Stimulated activated naive CD8-positive, alpha-beta T cell treated with anti-CD3 and anti-CD28 coated beads, Interleukin-15, Interleukin-2, amounts not matched to agents 100 U/mL and 50 U/mL, for 24 hours (primary cell): ENCODE data around the gene PIK3R2.
A peak's percentile ranks its signal among the peaks of the same experiment; 100 is the strongest.

Experiments
- ATAC-seq: fragments of 150-1000 bp; cut with Tn5 transposase; one replicate; pipeline ENCODE4 v1.10.0; 2021
- DNase-seq: peaks from one replicate; pipeline ENCODE4 v3.0.0; 2021

The PIK3R2 gene

GRCh38 chr19:18123819-18124218 lies 29.1 kb upstream of the PIK3R2 start:
- ATAC-seq: no peak
- no peak for DNase-seq

- no peak for DNase-seq
- no peak for ATAC-seq
Measured at GRCh38 chr19:18126097-18126496, 26.9 kb upstream of the PIK3R2 start.

- no peak for DNase-seq
- ATAC-seq: peak; percentile 33
Measured at GRCh38 chr19:18128044-18128443, 24.9 kb upstream of the PIK3R2 start.

DNA sequence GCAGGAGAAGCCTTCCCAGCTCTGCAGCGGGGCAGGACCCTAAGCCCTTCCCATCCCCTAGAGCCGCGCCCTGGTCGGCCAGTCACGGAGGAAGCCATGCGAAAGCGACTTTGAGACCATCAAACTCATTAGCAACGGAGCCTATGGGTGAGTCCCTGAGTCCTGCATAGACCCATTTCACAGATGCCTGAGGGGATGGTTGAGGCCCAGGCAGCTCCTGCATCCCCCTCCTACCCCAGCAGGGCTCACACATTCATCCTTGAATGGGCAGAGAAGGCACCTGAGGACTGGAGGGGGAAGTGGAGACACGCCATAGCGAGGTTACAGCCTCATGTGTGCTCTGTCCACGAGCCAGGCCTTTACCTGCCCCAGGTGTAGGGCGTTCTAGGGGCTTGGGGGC lies 24.2 kb upstream of the PIK3R2 start:
- ATAC-seq (no peak), DNase-seq (no peak)

GRCh38 chr19:18130523-18131242 lies 22.3 kb upstream of the PIK3R2 start:
- ATAC-seq (no peak), DNase-seq (no peak)

GRCh38 chr19:18131841-18132596 lies 20.9 kb upstream of the PIK3R2 start:
- ATAC-seq: no peak
- DNase-seq: peak; percentile 34

- no peak for ATAC-seq
- no peak for DNase-seq
Measured at GRCh38 chr19:18135712-18136584, 17.0 kb upstream of the PIK3R2 start.

DNA sequence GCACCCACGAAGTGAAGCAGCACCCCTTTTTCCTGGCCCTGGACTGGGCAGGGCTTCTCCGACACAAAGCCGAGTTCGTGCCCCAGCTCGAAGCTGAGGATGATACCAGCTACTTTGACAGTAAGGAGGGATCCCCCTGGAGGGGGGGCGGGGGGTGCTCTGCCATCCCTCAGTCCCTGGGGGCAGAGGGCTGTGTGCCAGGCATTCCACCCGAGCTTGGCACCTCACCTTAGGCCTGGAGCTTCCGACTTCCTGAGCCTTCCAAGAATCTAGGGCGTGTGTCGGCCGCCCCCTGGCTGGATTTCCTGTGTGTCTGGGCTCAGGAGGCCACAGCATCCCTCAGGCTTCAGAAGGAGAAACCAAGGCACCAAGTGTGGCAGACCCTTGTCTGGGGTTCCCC lies 15.7 kb upstream of the PIK3R2 start:
- DNase-seq (no peak), ATAC-seq (no peak)

DNA sequence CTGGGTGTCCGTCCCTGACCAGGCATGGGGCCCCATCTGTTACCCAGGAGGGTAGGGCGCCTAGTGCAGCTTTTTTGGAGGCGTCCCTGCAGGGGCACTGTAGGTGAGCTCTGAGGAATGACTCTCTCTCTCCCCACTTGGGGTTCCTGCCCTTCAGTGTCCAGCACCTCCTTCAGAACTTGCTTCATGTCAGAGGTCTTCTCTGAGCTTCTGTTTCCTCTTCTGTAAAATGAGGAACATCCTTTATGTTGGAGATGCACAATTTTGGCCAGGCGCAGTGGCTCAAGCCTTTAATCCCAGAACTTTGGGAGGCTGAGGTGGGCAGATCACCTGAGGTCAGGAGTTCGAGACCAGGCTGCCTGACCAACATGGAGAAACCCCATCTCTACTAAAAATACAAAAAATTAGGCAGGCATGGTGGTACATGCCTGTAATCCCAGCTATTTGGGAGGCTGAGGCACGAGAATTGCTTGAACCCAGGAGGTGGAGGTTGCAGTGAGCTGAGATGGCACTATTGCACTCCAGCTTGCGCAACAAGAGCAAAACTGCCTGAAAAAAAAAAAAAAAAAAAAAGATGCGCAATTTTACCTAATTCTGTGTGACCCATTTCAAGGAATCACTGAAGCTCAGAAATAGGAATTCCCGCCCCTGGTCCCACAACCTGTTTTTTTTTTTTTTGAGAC lies 15.2 kb upstream of the PIK3R2 start:
- DNase-seq: no peak

GRCh38 chr19:18140473-18140872 lies 12.5 kb upstream of the PIK3R2 start:
- ATAC-seq: no peak

More for the DNA sequence above, 15.2 kb upstream of the PIK3R2 start:
- no peak for ATAC-seq

GRCh38 chr19:18141031-18141430 lies 11.9 kb upstream of the PIK3R2 start:
- DNase-seq: no peak
- ATAC-seq: no peak

More at GRCh38 chr19:18140473-18140872, 12.5 kb upstream of the PIK3R2 start:
- no peak for DNase-seq

DNA sequence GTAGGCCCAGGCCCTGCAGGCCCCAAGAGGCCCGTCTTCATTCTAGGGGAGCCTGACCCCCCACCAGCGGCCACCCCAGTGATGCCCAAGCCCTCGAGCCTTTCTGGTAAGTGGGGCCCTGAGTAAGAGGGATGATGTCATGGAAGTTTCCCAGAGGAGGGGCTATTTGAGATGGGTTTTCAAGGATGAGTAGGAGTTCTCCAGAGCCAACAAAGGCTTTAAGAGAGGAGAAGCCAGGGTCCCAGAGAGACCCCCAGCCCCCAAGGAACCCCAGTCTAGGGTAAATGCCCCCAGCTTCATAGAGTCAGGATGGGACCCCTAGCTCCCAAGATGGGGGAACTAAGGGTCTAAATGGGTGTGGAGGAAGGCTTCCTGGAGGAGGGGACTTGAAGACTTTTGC lies 9.1 kb upstream of the PIK3R2 start:
- DNase-seq (no peak), ATAC-seq (no peak)

GRCh38 chr19:18144361-18144760 lies 8.6 kb upstream of the PIK3R2 start:
- ATAC-seq: no peak
- DNase-seq: no peak

DNA sequence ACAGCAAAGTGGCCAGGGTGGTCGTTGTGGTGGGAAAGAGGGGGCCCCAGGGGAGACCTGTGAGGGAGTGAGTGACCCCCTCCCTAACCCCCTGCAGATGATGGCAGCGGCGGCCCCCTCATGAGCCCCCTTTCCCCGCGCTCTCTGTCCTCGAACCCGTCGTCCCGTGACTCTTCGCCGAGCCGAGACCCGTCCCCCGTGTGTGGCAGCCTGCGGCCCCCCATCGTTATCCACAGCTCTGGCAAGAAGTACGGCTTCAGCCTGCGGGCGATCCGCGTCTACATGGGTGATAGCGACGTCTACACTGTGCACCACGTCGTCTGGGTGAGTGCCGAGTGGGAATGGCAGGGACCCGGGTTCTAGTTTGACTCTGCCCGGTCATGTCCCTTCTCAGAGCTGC lies 8.1 kb upstream of the PIK3R2 start:
- DNase-seq (no peak), ATAC-seq (no peak)

GRCh38 chr19:18145391-18145999 lies 7.5 kb upstream of the PIK3R2 start:
- no peak for ATAC-seq

DNA sequence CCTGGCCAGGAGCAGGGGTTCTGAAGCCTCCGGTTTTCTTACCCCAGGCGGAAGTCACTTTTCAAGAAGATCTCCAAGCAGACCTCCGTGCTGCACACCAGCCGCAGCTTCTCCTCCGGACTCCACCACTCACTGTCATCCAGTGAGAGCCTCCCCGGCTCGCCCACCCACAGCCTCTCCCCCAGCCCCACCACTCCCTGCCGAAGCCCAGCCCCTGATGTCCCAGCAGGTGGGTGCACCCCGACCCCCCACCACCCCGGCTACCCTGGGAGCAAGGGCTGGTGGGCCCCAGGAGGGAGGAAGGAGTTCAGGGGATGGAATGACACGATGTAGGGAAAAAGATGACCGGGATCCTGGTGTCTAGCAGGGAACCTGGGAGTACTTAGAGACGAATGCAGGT lies 5.6 kb upstream of the PIK3R2 start:
- ATAC-seq: no peak

More at GRCh38 chr19:18145391-18145999, 7.5 kb upstream of the PIK3R2 start:
- no peak for DNase-seq

DNA sequence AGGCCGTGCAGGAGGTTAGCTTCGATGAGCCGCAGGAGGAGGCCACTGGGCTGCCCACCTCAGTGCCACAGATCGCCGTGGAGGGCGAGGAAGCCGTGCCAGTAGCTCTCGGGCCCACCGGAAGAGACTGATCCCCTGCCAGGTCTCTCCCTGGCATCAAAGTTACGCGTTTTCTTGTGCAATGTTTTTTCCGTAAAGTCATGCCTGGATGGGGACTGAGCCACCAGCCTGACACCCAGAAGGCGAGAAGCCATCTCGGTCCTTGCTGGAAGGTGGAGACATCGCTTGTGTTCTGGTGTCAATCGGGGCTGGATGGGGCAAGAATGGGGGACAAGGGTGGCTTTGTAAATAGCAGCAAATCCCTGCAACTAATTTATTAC lies 3.4 kb upstream of the PIK3R2 start:
- no peak for ATAC-seq

More for the DNA sequence above, 5.6 kb upstream of the PIK3R2 start:
- DNase-seq: no peak

GRCh38 chr19:18150776-18151624 lies 2.0 kb upstream of the PIK3R2 start:
- ATAC-seq: no peak
- no peak for DNase-seq

More for the DNA sequence above, 3.4 kb upstream of the PIK3R2 start:
- DNase-seq: no peak

DNA sequence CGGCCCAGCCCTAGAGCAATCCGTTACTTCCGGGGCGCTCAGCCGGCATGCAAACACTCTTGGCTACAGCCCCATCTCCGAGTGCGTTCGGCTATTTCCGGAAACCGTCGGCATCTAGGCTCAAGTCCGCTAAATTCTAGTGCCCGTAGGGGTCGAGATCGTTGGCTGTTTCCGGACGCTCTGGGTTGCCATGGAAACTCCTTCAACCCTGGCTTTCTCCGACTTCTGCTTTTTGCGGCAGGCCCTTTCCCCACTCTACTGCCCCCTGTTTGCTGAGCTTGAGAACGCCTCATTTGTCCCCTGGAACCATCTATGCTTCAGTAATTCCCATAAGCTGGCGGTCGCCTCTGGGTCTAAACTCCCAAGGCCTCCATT lies 534 bp upstream of the PIK3R2 start:
- peak; percentile 99 for DNase-seq
- peak; percentile 67 for ATAC-seq

GRCh38 chr19:18153556-18154134 lies 682 bp downstream of the PIK3R2 start:
- DNase-seq: peak; percentile 41

More at GRCh38 chr19:18153556-18154134, 682 bp downstream of the PIK3R2 start:
- ATAC-seq: no peak
